ENCODE data around the gene EOLA1. TPM values are rescaled to one million over a fixed set of nuclear protein-coding genes. Genes with fewer than 3 reads are reported as not detected.
"Not testable (repeated sequence)": the region's sequence is repeated elsewhere in the genome, so short reads cannot be mapped to it uniquely, and the experiment has no call there.

EOLA1 gene
- total and polyA plus RNA-seq, 2 of the 4 experiments (the other 2 are of a cell fraction) = 15.5 to 16.8 TPM

DNA sequence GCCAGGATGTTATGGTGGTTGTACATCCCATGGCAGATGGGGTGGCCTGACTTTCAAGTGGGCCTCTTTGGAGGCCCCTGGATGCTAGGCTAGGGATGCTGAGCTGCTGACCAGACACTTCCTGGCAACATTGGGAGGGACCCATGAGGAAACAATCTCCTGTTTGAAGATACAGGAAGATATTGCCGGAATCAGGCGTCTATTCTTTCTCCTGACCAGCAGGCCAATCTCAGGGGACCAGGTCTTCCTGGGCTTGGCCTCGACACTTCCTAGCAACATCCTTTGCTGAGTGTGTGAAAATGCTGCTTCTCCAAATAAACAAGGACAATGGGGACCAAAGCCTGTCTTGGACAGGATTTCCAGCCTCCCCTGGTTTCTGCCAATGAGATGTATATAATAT, 7.0 kb downstream of the EOLA1 start:
- WGBS, 2 experiments (ENCODE audit: extremely low coverage in 2 of 2, insufficient read length in 1 of 2) = no CpG with 5 or more reads among the region's 3 CpGs
- not testable (repeated sequence) for BruUV-seq (replicated peaks)

DNA sequence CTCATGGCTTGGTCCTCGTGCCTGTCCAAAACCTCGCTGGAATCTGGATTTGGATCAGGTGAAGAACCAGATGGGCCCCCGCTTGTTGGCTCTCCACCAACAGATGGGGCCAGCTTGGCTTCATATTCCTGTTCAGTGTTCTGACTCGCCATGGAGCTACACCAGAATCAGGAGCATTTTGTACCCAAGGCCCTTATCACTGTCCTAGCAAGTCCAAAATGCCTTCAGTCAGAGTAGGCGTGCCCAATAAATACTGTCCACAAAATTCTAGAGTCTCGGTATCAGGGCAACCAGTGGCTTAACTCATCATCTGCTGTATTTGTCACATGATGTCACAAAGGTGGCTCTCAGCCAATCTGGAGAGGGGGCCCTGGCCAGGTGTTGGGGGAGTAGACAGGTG, 8.9 kb downstream of the EOLA1 start, which contains the start of gene HSFX3:
HSFX3 (minus strand) TSS at position 224 of the 400 bp plus-strand sequence; CDS start at position 152, 72 bp downstream.
- DNase-seq; ATAC-seq (ENCODE audit: low read depth); H3K36me3 ChIP-seq (ENCODE audit: control insufficient read depth, insufficient read depth, low read length); H4K5ac ChIP-seq (ENCODE audit: low read depth, low read length); H2AK9ac ChIP-seq (replicated peaks; ENCODE audit: low read depth, low read length, poor library complexity); H3K79me1 ChIP-seq (ENCODE audit: low read depth in 1 of 2, low read length in 2 of 2); H3K18ac ChIP-seq (ENCODE audit: low read depth, low read length); H3K4ac ChIP-seq (ENCODE audit: low read depth, low read length); CTCF ChIA-PET; in situ Hi-C loops (cut with MboI; ENCODE audit: low sequenced_read_pairs); H2AFZ ChIP-seq (replicated peaks; ENCODE audit: low read length, poor library complexity); H2BK120ac ChIP-seq (ENCODE audit: low read depth, low read length); H3K23ac ChIP-seq (ENCODE audit: low read depth, low read length); H4K20me1 ChIP-seq (ENCODE audit: insufficient read depth, low read length); dilution Hi-C loops (cut with HindIII; ENCODE audit: low sequenced_read_pairs, unreplicated experiment); H3K4me2 ChIP-seq (ENCODE audit: low read depth, low read length); H2AK5ac ChIP-seq (ENCODE audit: low read depth, low read length); H3K27me3 ChIP-seq (ENCODE audit: control insufficient read depth, insufficient read depth, low read length); intact Hi-C loops (cut with micrococcal nuclease); H3K4me3 ChIP-seq (ENCODE audit: insufficient read depth, low read depth, low read length); H3K4me1 ChIP-seq (ENCODE audit: control insufficient read depth, insufficient read depth, low read length); H4K8ac ChIP-seq (ENCODE audit: low read depth in 2 of 2, low read length in 2 of 2); BruUV-seq (replicated peaks); H3K14ac ChIP-seq (replicated peaks; ENCODE audit: low read depth, low read length); H2BK20ac ChIP-seq (ENCODE audit: low read depth, low read length); H3K9me1 ChIP-seq (ENCODE audit: insufficient read depth, low read length); H4K91ac ChIP-seq (ENCODE audit: insufficient read depth, low read depth, low read length); H3K9ac ChIP-seq (ENCODE audit: low read depth, low read length); H3K56ac ChIP-seq (ENCODE audit: extremely low read depth, insufficient read depth, low read length); H2BK15ac ChIP-seq (ENCODE audit: low read depth, low read length); H3K27ac ChIP-seq (ENCODE audit: insufficient read depth, low read length); H2BK5ac ChIP-seq (ENCODE audit: low read depth, low read length, poor library complexity, severe bottlenecking); H3K9me3 ChIP-seq (ENCODE audit: control insufficient read depth, insufficient read depth, low read length); POLR2A ChIA-PET (ENCODE audit: unreplicated experiment): not testable (repeated sequence)
- WGBS, 2 experiments (ENCODE audit: extremely low coverage in 2 of 2, insufficient read length in 1 of 2) = no CpG with 5 or more reads among the region's 6 CpGs

More for the DNA sequence above, 7.0 kb downstream of the EOLA1 start:
- H3K4me3 ChIP-seq (ENCODE audit: insufficient read depth, low read depth, low read length); ATAC-seq (ENCODE audit: low read depth); H3K79me1 ChIP-seq (ENCODE audit: low read depth in 1 of 2, low read length in 2 of 2); H4K91ac ChIP-seq (ENCODE audit: insufficient read depth, low read depth, low read length); H2AK5ac ChIP-seq (ENCODE audit: low read depth, low read length); intact Hi-C loops (cut with micrococcal nuclease); H2BK20ac ChIP-seq (ENCODE audit: low read depth, low read length); H3K4me1 ChIP-seq (ENCODE audit: control insufficient read depth, insufficient read depth, low read length); DNase-seq; H4K5ac ChIP-seq (ENCODE audit: low read depth, low read length); H3K56ac ChIP-seq (ENCODE audit: extremely low read depth, insufficient read depth, low read length); H3K14ac ChIP-seq (replicated peaks; ENCODE audit: low read depth, low read length); H2AFZ ChIP-seq (replicated peaks; ENCODE audit: low read length, poor library complexity); dilution Hi-C loops (cut with HindIII; ENCODE audit: low sequenced_read_pairs, unreplicated experiment); H4K8ac ChIP-seq (ENCODE audit: low read depth in 2 of 2, low read length in 2 of 2); POLR2A ChIA-PET (ENCODE audit: unreplicated experiment); H3K18ac ChIP-seq (ENCODE audit: low read depth, low read length); H3K9me3 ChIP-seq (ENCODE audit: control insufficient read depth, insufficient read depth, low read length); H2AK9ac ChIP-seq (replicated peaks; ENCODE audit: low read depth, low read length, poor library complexity); H2BK15ac ChIP-seq (ENCODE audit: low read depth, low read length); H4K20me1 ChIP-seq (ENCODE audit: insufficient read depth, low read length); H3K23ac ChIP-seq (ENCODE audit: low read depth, low read length); H2BK120ac ChIP-seq (ENCODE audit: low read depth, low read length); H3K9me1 ChIP-seq (ENCODE audit: insufficient read depth, low read length); in situ Hi-C loops (cut with MboI; ENCODE audit: low sequenced_read_pairs); H3K27ac ChIP-seq (ENCODE audit: insufficient read depth, low read length); H3K36me3 ChIP-seq (ENCODE audit: control insufficient read depth, insufficient read depth, low read length); H3K9ac ChIP-seq (ENCODE audit: low read depth, low read length); CTCF ChIA-PET; H3K27me3 ChIP-seq (ENCODE audit: control insufficient read depth, insufficient read depth, low read length); H2BK5ac ChIP-seq (ENCODE audit: low read depth, low read length, poor library complexity, severe bottlenecking); H3K4me2 ChIP-seq (ENCODE audit: low read depth, low read length); H3K4ac ChIP-seq (ENCODE audit: low read depth, low read length): not testable (repeated sequence)
